H1 (cell line): ENCODE measurements around the gene CIC.

Source experiments
- CHD2 ChIP-seq: IDR thresholded peaks from 2 replicates; pipeline ENCODE4 v1.6.1; 2012; ENCODE audit warnings: low read length, improper control_type of control experiment
- CTCF ChIP-seq, 3 experiments: IDR thresholded peaks; 1 replicate in 2 of 3; 2 replicates in 1 of 3; pipeline versions ENCODE4 v1.5.1 to v1.6.1; 2011; ENCODE audit warnings: low read length in 3 of 3, mild to moderate bottlenecking in 3 of 3, inconsistent platforms in 2 of 3, low read depth in 1 of 3, moderate library complexity in 1 of 3; ENCODE audit not compliant: insufficient read depth in 1 of 3; ENCODE audit errors: control extremely low read depth in 1 of 3
- POLR2AphosphoS5 ChIP-seq: IDR thresholded peaks from 2 replicates; pipeline ENCODE4 v1.6.1; 2011; ENCODE audit warnings: low read depth, low read length
- USF2 ChIP-seq: IDR thresholded peaks from 2 replicates; pipeline ENCODE4 v1.6.1; 2011; ENCODE audit warnings: low read length, improper control_type of control experiment

GRCh38 chr19:42274065-42274682 is 5.1 kb downstream of the CIC start:
- TF ChIP-seq CTCF (IDR thresholded peaks at IDR 0.05; ENCODE audit: control extremely low read depth in 1 of 3, insufficient read depth in 1 of 3, low read depth in 1 of 3, low read length in 3 of 3) (no peak), POLR2AphosphoS5 (no peak), USF2 (no peak), CHD2 (no peak)
